ENCODE data around the gene PJA1. TPM values are rescaled to one million over a fixed set of nuclear protein-coding genes. Genes with fewer than 3 reads are reported as not detected.

Gene PJA1
- total RNA-seq, 2 donors from 2014 or later = 8.2 to 8.3 TPM

- Histone ChIP-seq H3K4me1 (no peaks in the 10 kb centered on the region), H3K9me3 (no peaks in the 10 kb centered on the region), H3K36me3 (replicated peaks in 1 of 2; ENCODE audit: insufficient read depth in 1 of 2, low read depth in 2 of 2) (no peaks in the 10 kb centered on the region), H3K27me3 (no peaks in the 10 kb centered on the region), H3K4me3 (no peak overlapping the region), H3K27ac (no peak overlapping the region)
- 79 to 80% methylated on average over 1 to 2 of the region's 6 CpGs for WGBS, 2 donors
- ATAC-seq = no peak
- DNase-seq = no peak
- TF ChIP-seq POLR2A (IDR thresholded peaks at IDR 0.05) = no peak
- no peak for TF ChIP-seq CTCF (IDR thresholded peaks at IDR 0.05)
- intact Hi-C loops (cut with DNase I) = no loop called here
Measured at GRCh38 chrX:69116077-69116476, 49.2 kb downstream of the PJA1 start.

GRCh38 chrX:69113723-69114122, 51.5 kb downstream of the PJA1 start:
- no peak overlapping the region for H3K27ac ChIP-seq
- no peaks in the 10 kb centered on the region for H3K27me3 ChIP-seq
- H3K4me1 ChIP-seq = no peaks in the 10 kb centered on the region
- DNase-seq (no peak), ATAC-seq (no peak)
- intact Hi-C loops (cut with DNase I) = no loop called here
- no peak for TF ChIP-seq CTCF (IDR thresholded peaks at IDR 0.05)
- TF ChIP-seq POLR2A (IDR thresholded peaks at IDR 0.05) = no peak
- no peaks in the 10 kb centered on the region for H3K36me3 ChIP-seq (replicated peaks in 1 of 2; ENCODE audit: insufficient read depth in 1 of 2, low read depth in 2 of 2)
- H3K9me3 ChIP-seq = no peaks in the 10 kb centered on the region
- no peak overlapping the region for H3K4me3 ChIP-seq

Measured in body of pancreas (tissue), 4 donors.